CD14-positive monocyte (primary cell): ENCODE data around the gene KCNQ1OT1. TPM values are rescaled to one million over a fixed set of nuclear protein-coding genes. Genes with fewer than 3 reads are reported as not detected.

Source experiments
- DNase-seq, 3 donors: peaks; one replicate each; pipeline ENCODE4 v3.0.0-alpha.2; 2011 to 2022
- H2AFZ ChIP-seq: 2 replicates; pipeline ENCODE4 v1.6.0; 2012; ENCODE audit warnings: mild to moderate bottlenecking, low read depth, low read length, inconsistent platforms; ENCODE audit not compliant: insufficient read depth, poor library complexity, severe bottlenecking
- H3K27ac ChIP-seq, 2 donors: 1 replicate in 1 of 2; 2 replicates in 1 of 2; pipeline ENCODE4 v1.5.1; 2012 to 2013; ENCODE audit warnings: low read length in 2 of 2, control low read depth in 1 of 2, inconsistent platforms in 1 of 2, low read depth in 1 of 2, mild to moderate bottlenecking in 1 of 2
- H3K27me3 ChIP-seq, 2 donors: one replicate each; pipeline versions ENCODE4 v1.6.0 to v1.6.1; 2011 to 2013; ENCODE audit warnings: low read length in 2 of 2; ENCODE audit not compliant: control insufficient read depth in 2 of 2, insufficient read depth in 2 of 2
- H3K36me3 ChIP-seq, 2 donors: replicated peaks in 1 of 2; 1 replicate in 1 of 2; 2 replicates in 1 of 2; pipeline versions ENCODE4 v1.5.1 to v1.6.1; 2012 to 2013; ENCODE audit warnings: low read length in 2 of 2, control low read depth in 1 of 2, inconsistent platforms in 1 of 2, mild to moderate bottlenecking in 1 of 2; ENCODE audit not compliant: insufficient read depth in 2 of 2, control insufficient read depth in 1 of 2
- H3K4me1 ChIP-seq, 2 donors: 1 replicate in 1 of 2; 2 replicates in 1 of 2; pipeline versions ENCODE4 v1.5.1 to v1.6.1; 2012 to 2013; ENCODE audit warnings: low read length in 2 of 2, control low read depth in 1 of 2, inconsistent platforms in 1 of 2, mild to moderate bottlenecking in 1 of 2, moderate library complexity in 1 of 2; ENCODE audit not compliant: insufficient read depth in 2 of 2, control insufficient read depth in 1 of 2
- H3K4me2 ChIP-seq: replicated peaks from 2 replicates; pipeline ENCODE3; 2012; ENCODE audit warnings: low read length, moderate library complexity, mild to moderate bottlenecking; ENCODE audit not compliant: poor library complexity, severe bottlenecking; ENCODE audit errors: extremely low read depth
- H3K4me3 ChIP-seq, 3 experiments: fragments of 200-600 bp in 1 of 3; sonication (generic) in 1 of 3; replicated peaks in 1 of 3; 1 replicate in 2 of 3; 2 replicates in 1 of 3; pipeline ENCODE4 v1.5.1; 2011 to 2013; ENCODE audit warnings: low read length in 3 of 3, mild to moderate bottlenecking in 3 of 3, control low read depth in 2 of 3, low read depth in 2 of 3, inconsistent platforms in 1 of 3, moderate library complexity in 1 of 3
- H3K79me2 ChIP-seq: 2 replicates; pipeline ENCODE4 v1.6.0; 2012; ENCODE audit warnings: mild to moderate bottlenecking, control low read depth, inconsistent platforms, low read length, moderate library complexity; ENCODE audit not compliant: insufficient read depth
- H3K9ac ChIP-seq: 2 replicates; pipeline ENCODE4 v1.6.0; 2017; ENCODE audit warnings: low read length, mild to moderate bottlenecking; ENCODE audit not compliant: insufficient read depth, poor library complexity, severe bottlenecking
- H3K9me3 ChIP-seq, 2 donors: replicated peaks in 1 of 2; 1 replicate in 1 of 2; 2 replicates in 1 of 2; pipeline versions ENCODE4 v1.5.1 to v1.6.1; 2012 to 2013; ENCODE audit warnings: low read length in 2 of 2, control low read depth in 1 of 2; ENCODE audit not compliant: control insufficient read depth in 1 of 2, insufficient read depth in 1 of 2
- H4K20me1 ChIP-seq: 2 replicates; pipeline ENCODE4 v1.6.0; 2012; ENCODE audit warnings: mild to moderate bottlenecking, low read length, control low read depth, moderate library complexity; ENCODE audit not compliant: insufficient read depth
- H3K27ac Mint-ChIP-seq, 7 donors: one replicate each; pipeline ENCODE4 v1.8.0; 2020; ENCODE audit warnings: mild to moderate bottlenecking in 7 of 7, mixed read lengths in 7 of 7, moderate library complexity in 6 of 7, inconsistent platforms in 2 of 7
- H3K27me3 Mint-ChIP-seq, 3 donors: one replicate each; pipeline ENCODE4 v1.8.0; 2021 to 2022; ENCODE audit warnings: low read depth in 3 of 3, mild to moderate bottlenecking in 3 of 3, mixed read lengths in 3 of 3, moderate library complexity in 3 of 3, inconsistent platforms in 1 of 3
- H3K36me3 Mint-ChIP-seq, 2 donors: one replicate each; pipeline ENCODE4 v1.8.0; 2020; ENCODE audit warnings: mixed read lengths in 2 of 2, inconsistent platforms in 1 of 2, mild to moderate bottlenecking in 1 of 2
- H3K4me1 Mint-ChIP-seq: one replicate; pipeline ENCODE4 v1.8.0; 2020; ENCODE audit warnings: mild to moderate bottlenecking, mixed read lengths
- H3K4me3 Mint-ChIP-seq, 2 donors: one replicate each; pipeline ENCODE4 v1.8.0; 2020; ENCODE audit warnings: mild to moderate bottlenecking in 2 of 2, mixed read lengths in 2 of 2, moderate library complexity in 1 of 2
- H3K9me3 Mint-ChIP-seq, 7 donors: one replicate each; pipeline ENCODE4 v1.8.0; 2020 to 2022; ENCODE audit warnings: mixed read lengths in 7 of 7, mild to moderate bottlenecking in 6 of 7, moderate library complexity in 6 of 7, inconsistent platforms in 2 of 7
- CTCF ChIP-seq: fragments of 200-600 bp; IDR thresholded peaks from one replicate; pipeline ENCODE4 v1.8.0; 2022; ENCODE audit warnings: antibody characterized with exemption, mild to moderate bottlenecking
- WGBS: methylation state at CpG from one replicate; pipeline ENCODE4 v1.1.5; 2013; ENCODE audit warnings: missing lambda C conversion rate; ENCODE audit not compliant: insufficient coverage; 5-methylcytosine and 5-hydroxymethylcytosine counted together
- intact Hi-C, 2 donors: fragments of 100-400 bp; cut with micrococcal nuclease; formaldehyde crosslinking; loops; one replicate each; pipeline versions ENCODE4 v1.15.0 to v1.15.1; 2023
- polyA plus RNA-seq, 3 donors: library from polyadenylated mRNA; depleted of rRNA in 1 of 3; unstranded in 2 of 3; stranded (reverse) in 1 of 3; fragments of 300-500 nt in 2 of 3; fragments of >200 nt in 1 of 3; fragmentation: Illumina TruSeq in 2 of 3; gene quantifications; 1 replicate in 2 of 3; 2 replicates in 1 of 3; pipeline ENCODE4 v1.2.3, GENCODE V29; 2012 to 2021

The KCNQ1OT1 gene
- polyA plus RNA-seq, 3 donors: 0.01 to 0.04 (median 0.03) TPM

- Histone ChIP-seq H3K79me2 (no peaks in the 10 kb centered on the region), H3K36me3 (no peaks in the 10 kb centered on the region), H4K20me1 (peaks cover 40% of the 10 kb centered on the region), H3K4me2 (no peak overlapping the region), H3K27ac (no peak overlapping the region), H3K9me3 (peaks cover 7% of the 10 kb centered on the region in 2 donors), H3K27me3 (no peaks in the 10 kb centered on the region), H2AFZ (no peak overlapping the region), H3K9ac (no peak overlapping the region), H3K4me3 (no peak overlapping the region), H3K4me1 (no peaks in the 10 kb centered on the region)
- no peak for TF ChIP-seq CTCF
- Mint-ChIP-seq H3K4me1 (no peaks in the 10 kb centered on the region), H3K4me3 (no peak overlapping the region), H3K9me3 (peaks cover 0 to 19% (median 10%) of the 10 kb centered on the region in 7 donors), H3K36me3 (peaks cover 9 to 25% of the 10 kb centered on the region in 2 donors), H3K27ac (no peak overlapping the region), H3K27me3 (peaks cover 2 to 9% (median 3%) of the 10 kb centered on the region in 3 donors)
- intact Hi-C loops: no loop called here
- 89% methylated on average over 1 of the region's 4 CpGs for WGBS
- DNase-seq: no peak
Observed at GRCh38 chr11:2612884-2613571, 86.8 kb downstream of the KCNQ1OT1 start.

- H3K27ac ChIP-seq: no peak overlapping the region
- H3K4me1 Mint-ChIP-seq: no peaks in the 10 kb centered on the region
- peaks cover 14% of the 10 kb centered on the region for H4K20me1 ChIP-seq
- no peaks in the 10 kb centered on the region for H3K27me3 ChIP-seq
- peaks cover 3 to 5% (median 4%) of the 10 kb centered on the region in 3 donors for H3K27me3 Mint-ChIP-seq
- no peak overlapping the region for H2AFZ ChIP-seq
- H3K4me3 Mint-ChIP-seq: no peak overlapping the region
- peaks cover 6 to 29% (median 19%) of the 10 kb centered on the region in 7 donors for H3K9me3 Mint-ChIP-seq
- no peak overlapping the region for H3K27ac Mint-ChIP-seq
- no peaks in the 10 kb centered on the region for H3K4me1 ChIP-seq
- no peak for DNase-seq
- no peak overlapping the region for H3K9ac ChIP-seq
- no peak overlapping the region for H3K4me3 ChIP-seq
- H3K36me3 Mint-ChIP-seq: peaks cover 10 to 12% of the 10 kb centered on the region in 2 donors
- no CpG with 5 or more reads among the region's 2 CpGs for WGBS
- intact Hi-C loops: no loop called here
- peaks cover 7 to 12% of the 10 kb centered on the region in 2 donors for H3K9me3 ChIP-seq
- H3K4me2 ChIP-seq: no peak overlapping the region
- H3K36me3 ChIP-seq: peaks cover 0 to 5% of the 10 kb centered on the region in 2 donors
- TF ChIP-seq CTCF: no peak
- no peaks in the 10 kb centered on the region for H3K79me2 ChIP-seq
Observed at GRCh38 chr11:2609345-2609744, 90.4 kb downstream of the KCNQ1OT1 start.
